ENCODE results near the gene NUDT6.

- TF ChIP-seq CTCF (conservative IDR thresholded peaks at IDR 0.05) (no peak), ZFX (IDR thresholded peaks at IDR 0.05) (no peak)
These were observed 40.8 kb upstream of the NUDT6 start for GRCh38 chr4:122963216-122963615.
